Loucy (cell line): Measurements from ENCODE around the gene ADCY10.

Experiments used
- CTCF ChIP-seq: fragments of 200-600 bp; sonication (generic); conservative IDR thresholded peaks from 2 replicates; pipeline ENCODE4 v1.5.1; 2014; ENCODE audit warnings: mild to moderate bottlenecking, antibody characterized with exemption, low read length
- EZH2phosphoT487 ChIP-seq: fragments of 200-600 bp; IDR thresholded peaks from 2 replicates; pipeline ENCODE4 v1.6.1; 2018; ENCODE audit warnings: antibody characterized with exemption, mild to moderate bottlenecking, moderate library complexity, borderline replicate concordance

GRCh38 chr1:167916766-167917511 is 3.0 kb upstream of the ADCY10 start:
- TF ChIP-seq CTCF (no peak), EZH2phosphoT487 (no peak)
